ENCODE data around the gene LGMN.

The LGMN gene

GRCh38 chr14:92748259-92749016, at the start of gene LGMN:
LGMN (minus strand) TSS chr14:92748627; CDS start chr14:92732786, 15,841 bp downstream.
- peak; percentile 89 for DNase-seq (ENCODE audit: low spot score)
- TF ChIP-seq, protein P1, sequence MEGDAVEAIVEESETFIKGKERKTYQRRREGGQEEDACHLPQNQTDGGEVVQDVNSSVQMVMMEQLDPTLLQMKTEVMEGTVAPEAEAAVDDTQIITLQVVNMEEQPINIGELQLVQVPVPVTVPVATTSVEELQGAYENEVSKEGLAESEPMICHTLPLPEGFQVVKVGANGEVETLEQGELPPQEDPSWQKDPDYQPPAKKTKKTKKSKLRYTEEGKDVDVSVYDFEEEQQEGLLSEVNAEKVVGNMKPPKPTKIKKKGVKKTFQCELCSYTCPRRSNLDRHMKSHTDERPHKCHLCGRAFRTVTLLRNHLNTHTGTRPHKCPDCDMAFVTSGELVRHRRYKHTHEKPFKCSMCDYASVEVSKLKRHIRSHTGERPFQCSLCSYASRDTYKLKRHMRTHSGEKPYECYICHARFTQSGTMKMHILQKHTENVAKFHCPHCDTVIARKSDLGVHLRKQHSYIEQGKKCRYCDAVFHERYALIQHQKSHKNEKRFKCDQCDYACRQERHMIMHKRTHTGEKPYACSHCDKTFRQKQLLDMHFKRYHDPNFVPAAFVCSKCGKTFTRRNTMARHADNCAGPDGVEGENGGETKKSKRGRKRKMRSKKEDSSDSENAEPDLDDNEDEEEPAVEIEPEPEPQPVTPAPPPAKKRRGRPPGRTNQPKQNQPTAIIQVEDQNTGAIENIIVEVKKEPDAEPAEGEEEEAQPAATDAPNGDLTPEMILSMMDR (IDR thresholded peaks at IDR 0.05; ENCODE audit: extremely low read depth, missing control alignments), result no peak

GRCh38 chr14:92794961-92795360, 46.5 kb upstream of the LGMN start:
- DNase-seq (ENCODE audit: low spot score), result no peak
- TF ChIP-seq, protein P1 (IDR thresholded peaks at IDR 0.05; ENCODE audit: extremely low read depth, missing control alignments), result no peak

GRCh38 chr14:92794547-92794941, 46.1 kb upstream of the LGMN start:
- TF ChIP-seq, protein P1 (IDR thresholded peaks at IDR 0.05; ENCODE audit: extremely low read depth, missing control alignments), result no peak
- DNase-seq (ENCODE audit: low spot score), result no peak

DNA sequence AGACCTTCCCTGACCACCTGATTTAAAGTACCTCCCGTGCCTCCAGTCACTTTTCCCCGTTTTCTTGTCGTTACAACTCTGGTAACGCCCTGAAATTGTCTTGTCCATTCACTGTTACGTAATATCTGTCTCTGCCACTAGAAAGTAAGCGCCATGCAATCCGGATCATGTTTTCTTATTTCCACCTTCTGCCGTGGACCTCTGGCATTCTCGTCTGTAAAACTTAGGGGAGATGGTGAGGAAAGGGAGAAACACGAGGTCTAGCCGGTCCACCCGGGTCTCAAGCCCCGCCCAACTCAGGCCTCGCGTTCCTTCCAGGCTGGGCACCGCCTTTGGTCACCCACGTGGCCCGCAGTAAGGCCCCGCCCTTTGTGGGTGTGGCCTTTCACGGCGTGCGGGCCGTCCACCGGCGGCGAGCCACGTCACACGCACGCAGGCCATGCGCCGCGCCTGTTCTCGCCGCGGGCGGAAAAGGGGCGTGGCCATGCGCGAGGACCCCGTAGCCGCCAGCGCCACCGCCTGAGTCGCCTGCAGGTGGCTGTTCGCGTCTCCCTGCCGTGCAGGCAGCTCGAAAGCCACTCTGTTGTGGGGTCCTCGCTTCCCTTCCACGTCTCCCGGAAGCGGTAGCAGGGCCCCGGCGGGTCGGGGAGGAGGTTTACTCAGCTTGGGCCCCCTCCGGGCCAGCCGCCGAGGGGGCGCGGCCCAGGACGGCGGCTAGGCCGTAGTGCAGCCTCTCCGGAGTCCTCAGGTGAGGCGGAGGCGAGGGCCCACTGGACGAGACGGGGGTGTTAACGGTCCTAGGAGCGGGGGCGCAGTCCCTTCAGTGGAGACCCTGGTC, 45.5 kb upstream of the LGMN start, which contains the start of gene GOLGA5:
Gene GOLGA5 (plus strand): TSS at position 597 of the 838 bp plus-strand sequence. CDS start 3,133 bp downstream, outside the sequence.
- TF ChIP-seq, protein P1 (IDR thresholded peaks at IDR 0.05; ENCODE audit: extremely low read depth, missing control alignments), result no peak
- peak; percentile 94 for DNase-seq (ENCODE audit: low spot score)

GRCh38 chr14:92792885-92793284, 44.5 kb upstream of the LGMN start:
- no peak for DNase-seq (ENCODE audit: low spot score)
- TF ChIP-seq, protein P1 (IDR thresholded peaks at IDR 0.05; ENCODE audit: extremely low read depth, missing control alignments), result no peak

GRCh38 chr14:92789457-92790089, 41.1 kb upstream of the LGMN start:
- TF ChIP-seq, protein P1 (IDR thresholded peaks at IDR 0.05; ENCODE audit: extremely low read depth, missing control alignments), result no peak
- no peak for DNase-seq (ENCODE audit: low spot score)

Measured in GM20000 (cell line).